Endothelial cell of umbilical vein (primary cell): ENCODE data around the gene EOLA1. TPM values are rescaled to one million over a fixed set of nuclear protein-coding genes. Genes with fewer than 3 reads are reported as not detected.
A peak's percentile ranks its signal among the peaks of the same experiment; 100 is the strongest.
"Not testable (repeated sequence)": the region's sequence is repeated elsewhere in the genome, so short reads cannot be mapped to it uniquely, and the experiment has no call there.

Experiments
- BruUV-seq: library from RNA; stranded (reverse); fragments of 400-500 nt; replicated peaks from 2 replicates; lab custom pipeline; 2021; lab: Mats Ljungman, UMichigan
- CTCF ChIA-PET: fragments of 300-600, 350-600 bp; sonication (Branson Sonifier 250); formaldehyde crosslinking; loops from one replicate; lab custom pipeline; 2021; ENCODE audit warnings: antibody characterized with exemption, inconsistent platforms; lab: Charles Lee
- POLR2A ChIA-PET: fragments of 300-600, 350-600 bp; sonication (Branson Sonifier 250); formaldehyde crosslinking; loops from one replicate; lab custom pipeline; 2021; ENCODE audit warnings: antibody characterized with exemption, inconsistent platforms; lab: Charles Lee
- DNase-seq: peaks from one replicate; pipeline ENCODE4 v3.0.0-alpha.2; 2011; ENCODE audit warnings: low read depth, low spot score
- FAIRE-seq: peaks from 2 replicates; lab custom pipeline; 2011; peaks lifted over from hg19 to GRCh38; lab: Jason Lieb, UNC
- H2AFZ ChIP-seq: 2 replicates; pipeline ENCODE4 v1.6.0; 2012; ENCODE audit warnings: low read depth, low read length, control low read depth, inconsistent platforms
- H3K27ac ChIP-seq: 2 replicates; pipeline ENCODE4 v1.5.1; 2011; ENCODE audit warnings: low read depth, mild to moderate bottlenecking, control low read depth, low read length, moderate library complexity; ENCODE audit not compliant: insufficient read depth
- H3K27me3 ChIP-seq, 2 experiments: 2 replicates each; pipeline versions ENCODE4 v1.6.0 to v1.6.1; 2011; ENCODE audit warnings: low read length in 2 of 2, mixed read lengths in 1 of 2; ENCODE audit not compliant: control insufficient read depth in 2 of 2, insufficient read depth in 2 of 2
- H3K36me3 ChIP-seq, 2 experiments: 2 replicates in 1 of 2; 3 replicates in 1 of 2; pipeline ENCODE4 v1.5.1; 2011; ENCODE audit warnings: low read length in 2 of 2, mild to moderate bottlenecking in 1 of 2, moderate library complexity in 1 of 2; ENCODE audit not compliant: control insufficient read depth in 2 of 2, insufficient read depth in 2 of 2; ENCODE audit errors: extremely low read depth in 1 of 2
- H3K4me1 ChIP-seq: 3 replicates; pipeline ENCODE4 v1.5.1; 2011; ENCODE audit warnings: mild to moderate bottlenecking, low read length; ENCODE audit not compliant: control insufficient read depth, insufficient read depth; ENCODE audit errors: extremely low read depth
- H3K4me2 ChIP-seq: 2 replicates; pipeline ENCODE4 v1.6.1; 2011; ENCODE audit warnings: low read length, control low read depth, mixed read lengths; ENCODE audit not compliant: insufficient read depth
- H3K4me3 ChIP-seq, 3 experiments: fragments of 200-600 bp in 1 of 3; sonication (generic), shearing (Covaris generic) in 1 of 3; replicated peaks in 1 of 3; 2 replicates each; pipeline ENCODE4 v1.5.1; 2011 to 2016; ENCODE audit warnings: control low read depth in 3 of 3, low read length in 3 of 3, mild to moderate bottlenecking in 2 of 3, inconsistent platforms in 1 of 3, low read depth in 1 of 3, moderate library complexity in 1 of 3; ENCODE audit not compliant: insufficient read depth in 1 of 3
- H3K79me2 ChIP-seq: 2 replicates; pipeline ENCODE4 v1.6.0; 2012; ENCODE audit warnings: low read length, inconsistent platforms; ENCODE audit not compliant: control insufficient read depth, insufficient read depth
- H3K9ac ChIP-seq: replicated peaks from 2 replicates; pipeline ENCODE3; 2011; ENCODE audit warnings: low read length, control low read depth; ENCODE audit not compliant: insufficient read depth; ENCODE audit errors: extremely low read depth
- H3K9me1 ChIP-seq: replicated peaks from 3 replicates; pipeline ENCODE4 v1.6.0; 2011; ENCODE audit warnings: mild to moderate bottlenecking, low read length; ENCODE audit not compliant: control insufficient read depth, insufficient read depth; ENCODE audit errors: extremely low read depth
- H3K9me3 ChIP-seq: replicated peaks from 2 replicates; pipeline ENCODE4 v1.5.1; 2012; ENCODE audit warnings: low read length, inconsistent platforms; ENCODE audit not compliant: control insufficient read depth, insufficient read depth
- H4K20me1 ChIP-seq: replicated peaks from 2 replicates; pipeline ENCODE3; 2011; ENCODE audit warnings: mild to moderate bottlenecking, low read length; ENCODE audit not compliant: control insufficient read depth, insufficient read depth; ENCODE audit errors: extremely low read depth
- EZH2 ChIP-seq: IDR thresholded peaks from 2 replicates; pipeline ENCODE4 v1.6.1; 2012; ENCODE audit warnings: borderline replicate concordance, low read depth, mild to moderate bottlenecking, moderate library complexity, low read length, inconsistent platforms; ENCODE audit not compliant: severe bottlenecking
- FOS ChIP-seq: IDR thresholded peaks from 2 replicates; pipeline ENCODE4 v1.6.1; 2011; ENCODE audit warnings: mild to moderate bottlenecking, low read length, moderate library complexity, borderline replicate concordance; ENCODE audit not compliant: insufficient read depth
- GATA2 ChIP-seq: IDR thresholded peaks from 2 replicates; pipeline ENCODE4 v1.7.0; 2011; ENCODE audit warnings: low read depth, mild to moderate bottlenecking, moderate library complexity, mixed read lengths, low read length; ENCODE audit not compliant: insufficient read length, insufficient read depth
- JUN ChIP-seq: IDR thresholded peaks from 2 replicates; pipeline ENCODE4 v1.6.1; 2011; ENCODE audit warnings: borderline replicate concordance, low read depth; ENCODE audit not compliant: insufficient read length, insufficient read depth
- MYC ChIP-seq: IDR thresholded peaks from one replicate; pipeline ENCODE4 v1.6.1; 2011; ENCODE audit warnings: mild to moderate bottlenecking, low read depth, low read length
- POLR2AphosphoS5 ChIP-seq: IDR thresholded peaks from 2 replicates; pipeline ENCODE4 v1.6.1; 2012; ENCODE audit warnings: low read depth, mild to moderate bottlenecking, control low read depth, low read length, moderate library complexity; ENCODE audit not compliant: insufficient read depth
- dilution Hi-C: fragments of 300-500 bp; cut with MboI; formaldehyde crosslinking; loops from one replicate; pipeline ENCODE4 v1.15.0; 2019; ENCODE audit warnings: low sequenced_read_pairs; ENCODE audit not compliant: extremely low pct_ligation_motif_present
- intact Hi-C: fragments of 100-400 bp; cut with micrococcal nuclease; formaldehyde crosslinking; loops from one replicate; pipeline ENCODE4 v1.10.0; 2022
- polyA plus RNA-seq, 4 experiments: library from polyadenylated mRNA; depleted of rRNA in 3 of 4; stranded (reverse) in 3 of 4; unstranded in 1 of 4; fragments of >200 nt; gene quantifications; 2 replicates each; pipeline versions ENCODE4 v1.2.1 to v1.2.3, GENCODE V29; 2011 to 2012; ENCODE audit warnings: missing spikeins in 1 of 4
- total RNA-seq: library from RNA; stranded (reverse); gene quantifications from 2 replicates; pipeline ENCODE4 v1.2.3, GENCODE V29; 2021

EOLA1 gene
- total and polyA plus RNA-seq, 2 donors (not counting 3 experiments of a cell fraction or from before 2014, with no cell fraction given), result 12.5 to 24.6 TPM

GRCh38 chrX:149518236-149518635 lies 22.6 kb upstream of the EOLA1 start:
- BruUV-seq, result no TSS peak
- Histone ChIP-seq H3K4me1 (peaks cover 18% of the 10 kb centered on the region), H3K9ac (no peak overlapping the region), H3K4me2 (peak overlapping the region; percentile 11), H3K9me1 (no peaks in the 10 kb centered on the region), H3K4me3 (no peak overlapping the region), H3K27ac (no peak overlapping the region), H4K20me1 (no peaks in the 10 kb centered on the region), H3K79me2 (no peaks in the 10 kb centered on the region), H3K9me3 (no peaks in the 10 kb centered on the region), H3K27me3 (peaks cover 0 to 4% of the 10 kb centered on the region in 2 experiments), H3K36me3 (no peaks in the 10 kb centered on the region), H2AFZ (no peak overlapping the region)
- DNase-seq (peak; percentile 70), FAIRE-seq (peak; percentile 88)
- no peak for TF ChIP-seq EZH2
- TF ChIP-seq FOS, result peak; percentile 36
- TF ChIP-seq MYC, result no peak
- peak; percentile 37 for TF ChIP-seq JUN
- peak; percentile 72 for TF ChIP-seq GATA2
- TF ChIP-seq POLR2AphosphoS5, result no peak
- ChIA-PET POLR2A (no interaction called here), CTCF (interaction anchor here (1.2 to 1.3 kb wide), 3 partner anchors 9 to 13 kb away, joined by 3 read pairs; partner anchors contain the start of gene IDS)
- intact Hi-C loops, result loop anchor here (1.0 to 2.0 kb wide), 2 partner anchors 13 to 21 kb away; partner anchors contain the start of gene IDS
- dilution Hi-C loops, result no loop called here

GRCh38 chrX:149520636-149521277 lies 20.1 kb upstream of the EOLA1 start:
- H3K27ac ChIP-seq, BruUV-seq, H3K9me1 ChIP-seq, H3K36me3 ChIP-seq, H3K4me1 ChIP-seq, H3K9me3 ChIP-seq, H3K79me2 ChIP-seq, H4K20me1 ChIP-seq, FAIRE-seq, dilution Hi-C loops, H2AFZ ChIP-seq, H3K4me2 ChIP-seq, DNase-seq, intact Hi-C loops, H3K4me3 ChIP-seq, POLR2A ChIA-PET, H3K27me3 ChIP-seq, H3K9ac ChIP-seq: not testable (repeated sequence)
- CTCF ChIA-PET, result interaction anchor here (2.4 kb wide), 1 partner anchor 9 kb away, joined by 9 read pairs; no protein-coding TSS in a partner anchor
